C1 segment of cervical spinal cord (tissue), 14 donors: ENCODE measurements around the gene ASAH2.
"Not testable (repeated sequence)": the region's sequence is repeated elsewhere in the genome, so short reads cannot be mapped to it uniquely, and the experiment has no call there.

Source experiments
- DNase-seq, 14 donors: peaks; one replicate each; lab custom pipeline; 2025; lab: John Stamatoyannopoulos, UW

The ASAH2 gene

DNA sequence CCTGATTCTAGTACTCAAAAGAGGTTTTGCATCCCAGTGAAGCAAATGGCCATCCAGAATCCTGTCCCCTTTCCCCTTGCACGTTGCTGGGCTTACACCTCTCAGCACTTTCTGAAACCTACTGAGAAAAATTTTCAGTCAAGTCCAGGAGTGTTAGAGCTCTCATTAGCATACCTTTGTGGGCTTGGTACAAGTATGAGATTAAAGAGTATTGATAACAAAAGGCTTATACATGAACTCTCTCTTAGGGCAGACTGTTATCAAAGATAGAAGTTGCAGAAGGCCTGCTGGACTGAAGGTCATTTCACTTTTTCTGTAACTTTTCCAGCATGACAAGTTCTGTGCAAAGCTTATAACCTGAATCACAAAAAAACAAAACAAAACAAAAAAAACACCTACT lies at the start of gene ASAH2:
Gene ASAH2 (minus strand): TSS at position 123 of the 400 bp plus-strand sequence. CDS start 2,906 bp downstream, outside the sequence.
- no peak for DNase-seq

DNA sequence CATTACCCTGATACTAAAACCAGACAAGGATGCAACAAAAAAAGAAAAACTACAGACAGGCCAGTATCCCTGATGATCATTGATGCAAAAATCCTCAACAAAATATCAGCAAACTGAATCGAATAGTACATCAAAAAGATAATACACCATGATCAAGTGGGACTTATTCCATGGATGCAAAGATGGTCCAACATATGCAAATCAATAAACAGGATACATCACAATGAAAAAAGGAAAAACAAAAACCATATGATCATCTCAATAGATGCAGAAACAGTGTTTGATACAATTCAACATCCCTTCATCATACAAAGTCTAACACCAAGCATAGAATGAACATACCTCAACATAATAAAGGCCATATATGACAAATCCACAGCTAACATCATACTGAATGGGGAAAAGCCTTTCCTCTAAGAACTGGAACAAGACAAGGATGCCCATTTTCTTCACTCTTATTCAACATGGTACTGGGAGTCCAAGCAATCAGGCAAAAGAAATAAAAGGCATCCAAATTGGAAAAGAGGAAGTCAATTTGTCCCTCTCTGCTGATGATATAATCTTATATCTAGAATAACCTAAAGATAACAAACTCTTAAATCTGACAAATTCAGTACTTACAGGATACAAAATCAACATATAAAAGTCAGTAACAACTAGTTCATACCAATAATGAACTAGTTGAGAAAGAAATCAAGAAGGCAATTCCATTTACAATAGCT lies 48.8 kb upstream of the ASAH2 start:
- no peak for DNase-seq

DNA sequence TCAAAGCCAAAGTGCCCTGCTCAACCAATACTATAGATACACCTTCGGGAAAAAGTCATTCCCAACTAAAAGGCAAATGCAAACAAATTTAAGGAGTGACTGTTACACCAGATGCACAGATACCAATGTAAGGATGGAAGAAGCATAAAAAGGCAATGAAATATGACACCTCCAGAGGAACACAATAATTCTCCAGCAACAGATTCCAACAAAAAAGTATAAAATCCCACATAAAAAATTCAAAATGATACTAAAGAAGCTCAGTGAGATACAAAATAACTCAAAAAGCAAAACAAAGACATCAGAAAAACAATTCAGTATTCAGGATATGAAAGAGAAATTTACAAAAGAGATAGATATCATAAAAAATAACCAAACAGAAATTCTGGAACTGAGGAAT lies 44.1 kb upstream of the ASAH2 start:
- DNase-seq: no peak

DNA sequence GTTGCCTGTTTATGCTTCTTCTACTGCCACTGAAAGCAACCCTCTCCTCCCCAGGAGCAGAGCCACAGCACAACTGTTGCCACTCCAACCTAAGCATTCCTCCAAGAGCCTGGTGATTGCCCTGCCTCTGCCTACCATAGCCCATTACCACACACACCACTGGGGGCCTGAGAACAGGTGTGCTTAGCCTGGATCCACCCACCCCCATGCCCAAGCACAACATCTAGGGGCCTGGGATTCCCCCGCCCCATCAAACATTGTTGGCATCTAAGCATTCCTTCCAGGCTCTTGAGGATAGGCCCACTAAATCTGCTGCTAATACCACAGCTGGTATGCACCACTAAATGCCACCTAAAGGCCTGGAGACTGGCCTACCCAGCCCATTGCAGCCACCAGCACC lies 43.3 kb upstream of the ASAH2 start:
- DNase-seq: no peak

DNA sequence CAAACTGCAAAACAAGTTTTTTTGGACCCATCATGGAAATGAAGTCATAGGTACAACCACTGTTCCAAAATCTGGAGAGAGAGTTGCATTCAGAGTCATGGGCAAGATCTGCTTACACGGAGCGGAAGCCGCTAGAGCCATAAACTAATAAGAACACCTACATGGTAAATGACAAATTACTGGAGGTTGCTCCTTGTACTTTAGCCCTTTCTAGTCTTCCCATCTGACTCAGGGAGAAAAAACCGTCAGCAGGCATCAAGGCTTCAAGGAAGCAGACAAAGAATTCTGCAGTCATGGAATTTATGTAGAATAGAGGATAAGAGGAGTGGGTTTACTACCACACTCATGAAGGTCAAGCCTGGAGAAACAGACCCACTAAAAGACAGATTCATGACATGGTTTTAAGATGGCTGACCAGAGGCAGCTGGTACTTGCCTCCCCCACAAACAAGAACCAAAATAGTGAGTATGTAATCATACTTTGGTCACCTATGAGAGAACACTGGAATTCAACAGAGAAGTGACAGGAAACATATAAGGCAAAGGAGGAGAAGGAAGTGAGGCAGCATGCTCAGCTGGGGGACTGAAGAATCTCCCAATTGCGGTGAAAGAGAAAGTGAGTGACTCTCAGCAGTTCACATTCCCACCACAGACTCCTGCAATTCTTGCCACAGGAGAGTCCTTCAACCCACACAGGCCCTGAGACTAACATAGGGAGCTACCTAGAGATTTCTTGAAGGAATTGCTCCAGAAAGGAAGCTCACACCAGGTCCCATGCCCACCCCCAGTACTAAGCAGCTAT lies 42.4 kb upstream of the ASAH2 start:
- DNase-seq: no peak

DNA sequence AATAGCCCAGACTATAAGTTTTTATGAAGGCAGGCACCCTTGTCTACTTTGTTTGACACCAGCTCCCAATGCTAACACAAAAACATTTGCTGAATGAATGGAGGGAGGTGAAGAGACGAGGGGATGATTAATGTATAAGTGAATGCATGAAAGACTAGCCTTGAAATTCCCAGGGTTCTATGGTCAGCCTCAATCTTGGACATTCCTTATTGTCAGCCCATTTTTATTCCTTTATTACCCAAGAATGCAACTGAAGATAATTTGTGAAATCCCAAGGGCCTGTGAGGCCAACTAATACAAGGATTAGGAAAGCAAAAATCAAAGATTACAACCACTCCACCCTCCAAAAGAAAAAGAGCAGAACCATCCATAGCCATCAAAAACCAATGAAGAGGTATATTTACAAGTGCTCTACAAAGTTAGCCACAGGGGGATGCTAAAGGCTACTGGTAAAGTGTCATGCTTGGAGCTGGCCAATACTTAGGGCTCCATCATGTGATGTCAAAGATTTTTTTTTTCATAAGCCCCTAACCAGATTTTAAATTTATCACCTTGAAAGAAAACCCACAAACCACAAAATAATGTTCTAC lies 40.0 kb upstream of the ASAH2 start:
- DNase-seq: no peak

DNA sequence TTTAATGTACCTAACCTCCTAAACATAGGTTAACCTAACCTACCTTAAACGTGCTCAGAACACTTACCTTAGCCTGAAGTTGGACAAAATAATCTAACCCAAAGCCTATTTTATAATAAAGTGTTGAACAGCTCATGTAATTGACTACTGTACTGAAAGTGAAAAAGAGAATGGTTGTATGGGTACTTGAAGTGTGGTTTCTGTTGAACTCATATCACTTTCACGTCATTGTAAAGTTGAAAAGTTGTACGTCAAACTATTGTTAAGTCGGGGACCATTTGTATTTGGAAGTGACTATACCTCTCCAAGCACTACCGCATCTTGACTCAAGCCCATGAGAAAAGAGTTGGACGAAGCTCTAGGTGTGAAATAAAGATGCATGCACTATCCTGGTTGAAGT lies 37.9 kb upstream of the ASAH2 start:
- DNase-seq: no peak

DNA sequence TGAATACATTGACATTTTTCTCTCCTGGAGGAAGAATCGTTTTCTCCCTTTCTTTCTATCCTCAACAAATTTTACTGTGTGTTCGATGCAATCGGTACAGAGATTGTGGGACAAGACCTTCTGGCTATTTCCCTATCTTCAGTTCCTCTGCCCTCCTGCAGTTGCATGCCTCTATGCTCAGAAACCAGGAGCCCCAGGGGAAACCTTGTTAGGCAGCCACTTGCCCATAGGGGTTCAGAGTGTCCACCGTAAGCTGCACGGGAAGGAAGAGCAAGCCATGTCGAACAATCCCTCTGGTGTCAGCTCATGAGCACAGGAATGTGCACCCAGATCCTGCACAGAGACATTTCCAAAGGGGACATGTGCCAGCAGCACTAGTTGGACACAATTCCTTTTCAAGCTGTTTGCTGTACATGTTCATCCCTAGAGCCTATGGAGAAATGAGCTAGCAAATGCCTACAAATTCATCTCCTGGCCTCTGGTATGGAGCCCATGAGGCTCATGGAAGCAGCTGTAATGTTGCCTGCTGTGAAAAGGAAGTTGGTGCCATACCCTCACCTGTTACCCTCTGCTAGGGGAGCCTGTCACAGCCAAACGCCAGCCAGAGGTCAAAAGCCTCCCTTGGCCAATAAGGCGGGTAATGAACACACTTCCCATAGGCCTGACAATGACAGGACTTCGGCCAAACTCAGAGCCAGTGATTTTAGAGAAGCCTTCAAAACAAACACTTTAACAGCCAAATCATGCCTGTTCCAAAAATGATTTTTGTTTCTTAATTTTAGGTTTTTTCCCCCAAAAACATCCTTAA lies 35.9 kb upstream of the ASAH2 start:
- no peak for DNase-seq

DNA sequence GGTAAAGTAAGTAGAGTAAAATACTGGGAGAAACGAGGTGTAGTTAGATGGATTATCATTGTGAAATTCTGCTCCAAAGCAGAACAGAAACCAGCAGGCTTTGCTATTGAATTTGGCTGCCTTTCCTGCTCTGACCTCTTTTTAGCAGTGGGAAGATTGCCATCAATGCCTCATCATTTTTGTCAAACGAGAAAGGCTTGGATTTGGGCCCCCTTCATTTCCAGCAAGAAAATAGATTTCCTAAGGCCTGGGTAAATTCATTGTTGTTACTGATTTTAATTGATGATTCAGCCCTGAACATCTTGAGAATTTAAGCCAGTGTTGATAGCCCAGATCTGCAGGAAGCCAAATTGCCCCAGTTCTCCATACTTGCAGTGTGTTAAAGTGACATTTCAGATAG lies 35.2 kb upstream of the ASAH2 start:
- peak in 1 of 14 donors; percentile 28 for DNase-seq

DNA sequence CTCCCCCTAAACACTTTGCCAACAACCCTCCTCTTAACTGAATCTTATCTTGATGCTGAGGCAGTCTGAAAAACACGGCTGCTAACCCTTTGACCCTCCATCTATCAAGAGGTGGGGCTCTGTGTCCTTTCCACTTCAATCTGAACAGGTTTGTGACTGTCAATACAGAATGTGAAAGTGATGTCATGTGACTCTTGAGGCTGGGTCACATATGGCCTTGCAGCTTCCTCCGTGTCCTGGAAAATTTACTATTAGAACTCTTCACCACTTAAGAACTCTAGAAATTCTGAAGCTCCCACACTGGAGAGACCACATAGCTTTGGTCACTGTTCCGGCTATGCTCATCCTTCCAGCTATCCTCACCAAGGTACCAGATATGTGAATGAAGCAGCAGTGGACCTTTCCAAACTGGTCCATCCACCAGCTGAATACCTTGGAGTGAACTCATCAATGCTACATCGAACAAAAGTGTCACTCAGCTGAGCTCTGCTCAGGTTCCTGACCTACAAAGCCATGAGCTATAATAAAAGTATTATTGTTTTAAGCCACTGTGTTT lies 30.7 kb upstream of the ASAH2 start:
- no peak for DNase-seq

DNA sequence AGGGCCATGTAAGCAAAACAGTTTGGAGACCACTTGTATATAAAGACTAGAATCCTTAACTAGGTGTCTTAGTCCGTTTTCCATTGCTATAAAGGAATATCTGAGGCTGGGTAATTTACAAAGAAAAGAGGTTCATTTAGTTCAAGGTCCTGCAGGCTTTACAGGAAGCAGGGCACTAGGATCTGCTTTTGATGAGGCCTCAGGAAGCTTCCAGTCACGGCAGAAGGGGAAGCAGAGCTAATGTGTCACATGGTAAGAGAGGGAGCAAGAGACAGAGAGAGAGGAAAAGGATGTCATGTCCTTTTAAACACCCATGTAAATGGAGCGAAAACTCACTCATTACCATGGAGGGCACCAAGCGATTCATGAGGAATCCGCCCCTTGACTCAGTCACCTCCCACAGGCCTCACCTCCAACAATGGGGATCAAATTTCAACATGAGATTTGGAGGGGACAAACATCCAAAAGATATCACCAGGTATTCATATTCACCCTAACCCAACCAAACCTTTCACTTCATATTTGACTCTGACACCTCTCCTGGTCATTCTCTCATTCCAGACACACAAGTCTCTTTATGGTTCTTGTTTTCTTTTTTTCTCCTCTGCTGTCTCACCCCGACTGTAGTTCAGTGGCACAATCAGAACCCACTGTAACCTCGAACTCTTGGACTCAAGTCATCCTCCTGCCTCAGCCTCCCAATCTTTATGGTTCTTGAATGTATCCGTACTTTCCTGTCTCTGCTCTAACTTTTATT lies 30.1 kb upstream of the ASAH2 start:
- no peak for DNase-seq

DNA sequence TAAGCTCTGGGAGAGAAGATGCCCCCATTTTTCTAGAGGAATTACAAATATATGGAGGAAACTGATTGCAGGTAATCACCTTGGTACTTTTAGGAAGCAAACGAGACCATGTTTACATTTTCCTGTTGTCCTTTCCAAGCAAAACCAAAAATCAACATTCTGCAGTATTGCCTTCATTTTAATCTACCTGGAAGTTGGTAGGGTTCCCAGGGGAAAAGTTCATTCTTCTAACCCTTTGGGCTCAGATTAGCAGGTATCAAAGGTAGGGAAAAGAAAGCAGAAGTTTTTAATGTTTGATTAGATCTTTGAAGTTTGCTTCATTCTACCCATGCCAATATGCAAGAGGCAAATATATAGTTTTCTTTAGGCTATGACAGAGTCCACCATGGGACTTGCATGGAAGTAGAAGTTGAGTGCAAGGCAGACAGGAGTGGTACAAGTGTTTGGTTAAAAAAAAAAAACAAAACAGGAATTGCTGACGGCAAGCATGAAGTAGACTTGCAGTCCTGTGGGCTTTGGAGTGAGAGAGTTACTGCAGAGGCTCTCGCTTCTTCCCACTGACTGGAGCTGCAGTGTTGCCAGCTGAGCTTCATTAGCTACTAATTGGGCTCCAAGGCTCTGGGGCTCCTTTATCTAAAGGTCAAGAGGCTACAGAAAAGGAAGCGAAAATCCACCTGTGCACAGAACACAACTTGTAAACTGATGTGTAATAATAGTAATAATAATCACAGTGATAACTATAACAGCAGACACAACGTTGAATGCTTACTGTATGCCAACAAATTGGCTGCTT lies 28.9 kb upstream of the ASAH2 start:
- no peak for DNase-seq

DNA sequence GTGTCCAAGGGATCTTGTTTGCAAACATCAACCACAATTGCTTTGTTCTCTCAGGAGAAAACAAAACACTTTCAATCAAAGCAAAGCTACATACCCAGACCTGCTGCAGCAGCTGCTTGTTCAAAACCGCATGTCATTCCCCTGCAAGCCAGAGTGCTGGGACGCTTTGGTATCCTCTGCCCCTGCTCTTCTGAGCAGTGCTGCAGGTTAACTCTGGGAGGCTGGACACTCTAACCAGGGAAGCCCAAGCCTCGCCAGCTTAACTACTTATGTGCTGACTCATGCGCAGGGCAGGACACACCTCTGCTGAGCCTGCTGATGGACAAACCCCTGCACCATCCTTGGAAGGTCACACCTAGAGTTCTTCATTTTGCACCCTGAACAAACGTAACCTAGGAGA lies 28.2 kb upstream of the ASAH2 start:
- no peak for DNase-seq

DNA sequence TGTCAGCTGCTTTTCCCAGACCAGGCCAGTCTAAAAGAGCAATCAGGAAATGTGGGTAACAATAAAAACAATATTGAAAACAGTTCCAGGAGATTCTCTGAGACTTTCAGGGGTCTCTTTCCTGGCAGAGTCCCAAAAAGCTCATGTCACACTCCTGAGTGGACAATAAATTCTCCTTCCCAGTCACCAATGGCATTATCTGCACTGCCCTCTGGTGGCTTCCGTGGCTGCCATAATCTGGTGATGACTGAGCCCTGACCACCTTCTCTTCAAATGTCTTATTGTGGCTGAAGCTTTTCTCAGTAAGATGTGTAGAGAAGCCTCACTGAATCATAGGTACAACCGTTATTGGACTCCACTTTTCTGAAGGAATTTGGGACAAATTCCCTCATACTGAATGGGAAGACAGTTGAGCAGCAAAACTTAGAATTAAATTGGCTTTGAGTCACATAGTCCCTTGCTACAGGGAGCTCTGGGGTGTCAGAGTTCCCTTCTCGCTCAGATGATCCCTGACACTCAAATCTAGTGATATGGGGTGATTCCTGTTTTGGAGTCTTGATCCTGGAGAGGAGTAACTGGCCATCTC lies 24.4 kb upstream of the ASAH2 start:
- peak in 2 of 14 donors; percentile 6 to 15 for DNase-seq

DNA sequence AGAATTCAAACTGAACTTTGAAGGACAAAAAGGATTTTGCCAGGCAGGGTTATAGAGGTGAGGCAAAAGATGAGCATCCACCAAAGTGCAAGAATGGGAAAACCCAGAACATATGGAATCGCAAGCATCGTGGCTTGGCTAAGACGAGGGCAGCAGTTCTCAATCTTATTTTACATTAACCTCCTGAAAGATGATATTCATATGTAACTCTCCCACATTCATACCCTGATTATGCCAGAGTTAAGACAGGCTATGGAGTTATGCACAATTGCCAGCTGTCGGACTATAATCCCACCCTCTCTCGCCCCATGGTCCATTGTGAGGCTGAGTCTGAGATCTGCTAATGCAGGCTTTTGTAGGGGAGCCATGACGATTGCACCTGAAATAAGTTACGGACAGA lies 21.2 kb upstream of the ASAH2 start:
- no peak for DNase-seq

DNA sequence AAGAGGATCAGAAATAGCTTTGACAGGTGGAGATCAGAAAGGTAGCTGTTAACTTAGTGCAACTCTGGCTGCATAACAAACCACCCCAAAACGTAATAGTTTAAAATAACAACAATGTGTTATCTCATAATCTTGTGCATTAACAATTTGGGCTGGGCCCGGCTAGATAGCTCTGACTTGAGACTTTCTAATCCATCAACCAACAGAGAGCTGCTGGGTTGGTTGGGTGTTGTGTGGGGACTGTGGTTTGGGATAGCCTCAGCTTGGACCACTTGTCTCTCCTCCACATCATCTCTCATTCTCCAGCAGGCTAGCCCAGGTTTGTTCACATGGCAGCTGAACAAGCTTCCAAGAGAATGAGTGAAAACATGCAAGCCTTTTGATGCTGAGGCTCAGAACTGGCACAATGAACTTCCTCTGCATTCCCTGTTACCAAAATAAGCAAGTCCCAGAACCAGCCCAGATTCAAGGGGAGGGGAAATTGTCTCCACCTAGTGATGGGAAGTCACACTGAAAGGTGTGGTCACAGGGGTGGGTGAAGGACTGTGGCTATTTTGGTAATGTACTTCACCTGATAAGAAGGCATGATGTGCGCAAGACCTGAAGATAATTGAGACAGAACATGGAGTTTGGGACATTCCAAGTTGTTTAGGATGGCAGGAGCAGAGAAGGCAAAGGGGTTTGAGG lies 20.4 kb upstream of the ASAH2 start:
- DNase-seq: no peak

DNA sequence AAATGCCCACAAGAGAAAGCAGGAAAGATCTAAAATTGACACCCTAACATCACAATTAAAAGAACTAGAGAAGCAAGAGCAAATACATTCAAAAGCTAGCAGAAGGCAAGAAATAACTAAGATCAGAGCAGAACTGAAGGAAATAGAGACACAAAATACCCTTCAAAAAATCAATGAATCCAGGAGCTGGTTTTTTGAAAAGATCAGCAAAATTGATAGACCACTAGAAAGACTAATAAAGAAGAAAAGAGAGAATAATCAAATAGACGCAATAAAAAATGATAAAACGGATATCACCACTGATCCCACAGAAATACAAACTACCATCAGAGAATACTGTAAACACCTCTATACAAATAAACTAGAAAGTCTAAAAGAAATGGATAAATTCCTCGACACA lies 16.6 kb upstream of the ASAH2 start:
- DNase-seq: not testable (repeated sequence)

DNA sequence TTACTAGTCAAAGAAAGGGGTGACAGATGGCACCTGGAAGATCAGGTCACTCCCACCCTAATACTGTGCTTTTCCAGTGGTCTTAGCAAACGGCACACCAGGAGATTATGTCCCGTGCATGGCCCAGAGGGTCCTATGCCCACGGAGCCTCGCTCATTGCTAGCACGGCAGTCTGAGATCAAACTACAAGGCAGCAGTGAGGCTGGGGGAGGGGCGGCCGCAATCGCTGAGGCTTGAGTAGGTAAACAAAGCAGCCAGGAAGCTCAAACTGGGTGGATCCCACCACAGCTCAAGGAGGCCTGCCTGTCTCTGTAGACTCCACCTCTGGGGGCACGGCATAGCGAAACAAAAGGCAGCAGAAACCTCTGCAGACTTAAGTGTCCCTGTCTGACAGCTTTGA lies 11.3 kb upstream of the ASAH2 start:
- not testable (repeated sequence) for DNase-seq

DNA sequence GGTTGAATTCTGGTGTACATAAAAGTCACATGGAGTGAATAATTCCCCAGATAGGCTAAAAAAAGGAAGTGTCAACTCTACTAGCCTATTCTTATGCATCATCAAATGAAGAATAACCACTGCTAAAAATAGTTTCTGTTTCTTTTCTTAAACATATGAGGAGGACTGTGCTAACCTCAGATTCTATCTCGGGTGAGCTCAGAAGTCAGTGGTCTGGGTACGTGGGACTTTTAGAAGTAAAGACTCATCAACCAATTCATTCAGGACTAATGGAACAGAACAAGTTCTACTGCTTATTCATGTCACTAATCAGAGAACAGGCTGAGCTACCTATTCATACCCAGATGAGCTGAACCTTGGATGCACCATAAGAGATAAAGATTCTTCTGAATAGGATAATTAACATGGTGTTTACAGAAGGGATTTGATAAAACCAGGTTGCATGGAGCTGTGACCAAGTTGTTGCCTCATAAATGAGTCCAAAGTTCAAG lies 9.5 kb upstream of the ASAH2 start:
- no peak for DNase-seq
